Measurements from ENCODE around the gene ARSB. TPM values are rescaled to one million over a fixed set of nuclear protein-coding genes. Genes with fewer than 3 reads are reported as not detected.

Gene ARSB
- total RNA-seq, 2 experiments from 2014 or later = 10.4 to 11.7 TPM

- Mint-ChIP-seq H3K27me3 (no peaks in the 10 kb centered on the region), H3K27ac (no peak overlapping the region), H3K4me1 (no peaks in the 10 kb centered on the region), H3K9me3 (no peaks in the 10 kb centered on the region), H3K36me3 (no peaks in the 10 kb centered on the region), H3K4me3 (no peak overlapping the region)
- no peak for DNase-seq
These were observed 176.7 kb downstream of the ARSB start for GRCh38 chr5:78808380-78808779.

- H3K27me3 Mint-ChIP-seq = no peaks in the 10 kb centered on the region
- no peak for DNase-seq
- H3K36me3 Mint-ChIP-seq = peaks cover 5% of the 10 kb centered on the region
- peaks cover 5% of the 10 kb centered on the region for H3K9me3 Mint-ChIP-seq
- H3K4me3 Mint-ChIP-seq = no peak overlapping the region
- no peak overlapping the region for H3K27ac Mint-ChIP-seq
- H3K4me1 Mint-ChIP-seq = no peaks in the 10 kb centered on the region
These were observed 178.6 kb downstream of the ARSB start for GRCh38 chr5:78806544-78806943.

DNA sequence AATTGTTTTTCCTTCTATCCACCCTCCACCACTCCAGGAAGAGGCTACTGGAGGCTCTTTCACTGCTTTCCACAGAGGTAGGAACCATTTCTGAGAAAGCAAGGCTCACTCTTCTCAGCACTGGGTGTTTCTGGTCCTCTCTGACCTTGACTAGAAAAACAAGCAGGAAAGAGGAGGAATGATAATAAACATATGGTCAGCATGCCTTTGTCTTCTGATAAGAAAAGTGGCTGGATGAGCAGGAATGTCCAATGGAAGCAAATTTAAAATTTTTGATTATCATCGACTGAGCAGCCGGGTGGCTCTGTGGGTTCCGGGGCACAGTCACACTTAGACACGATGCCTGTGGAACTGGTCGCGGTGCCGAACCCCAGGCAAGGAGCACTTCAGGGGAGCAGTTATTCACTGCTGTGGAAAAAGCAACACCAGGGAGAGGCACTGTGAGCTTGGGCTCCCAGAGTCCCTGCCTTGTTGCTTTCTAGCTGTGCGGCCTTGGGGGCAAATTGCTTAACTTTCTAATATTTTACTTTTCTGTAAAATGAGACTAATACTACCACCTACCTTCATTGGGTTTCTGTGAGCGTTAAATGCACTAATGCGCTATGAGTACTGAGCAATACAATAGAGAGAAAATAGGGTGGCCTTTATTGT, 179.5 kb downstream of the ARSB start:
- H3K4me1 Mint-ChIP-seq = no peaks in the 10 kb centered on the region
- peaks cover 14% of the 10 kb centered on the region for H3K36me3 Mint-ChIP-seq
- H3K27me3 Mint-ChIP-seq = no peaks in the 10 kb centered on the region
- H3K27ac Mint-ChIP-seq = no peak overlapping the region
- no peak overlapping the region for H3K4me3 Mint-ChIP-seq
- DNase-seq = no peak
- H3K9me3 Mint-ChIP-seq = peaks cover 9% of the 10 kb centered on the region

- DNase-seq = no peak
- Mint-ChIP-seq H3K27me3 (no peaks in the 10 kb centered on the region), H3K36me3 (peaks cover 14% of the 10 kb centered on the region), H3K4me3 (no peak overlapping the region), H3K27ac (no peak overlapping the region), H3K9me3 (peaks cover 9% of the 10 kb centered on the region), H3K4me1 (no peaks in the 10 kb centered on the region)
These were observed 180.1 kb downstream of the ARSB start for GRCh38 chr5:78804995-78805394.

GRCh38 chr5:78803941-78804340, 181.2 kb downstream of the ARSB start:
- Mint-ChIP-seq H3K36me3 (peaks cover 20% of the 10 kb centered on the region), H3K9me3 (peaks cover 9% of the 10 kb centered on the region), H3K27ac (no peak overlapping the region), H3K4me1 (no peaks in the 10 kb centered on the region), H3K4me3 (no peak overlapping the region), H3K27me3 (no peaks in the 10 kb centered on the region)
- no peak for DNase-seq

- Mint-ChIP-seq H3K36me3 (peaks cover 20% of the 10 kb centered on the region), H3K9me3 (peaks cover 9% of the 10 kb centered on the region), H3K27me3 (no peaks in the 10 kb centered on the region), H3K4me3 (no peak overlapping the region), H3K4me1 (no peaks in the 10 kb centered on the region), H3K27ac (no peak overlapping the region)
- DNase-seq = no peak
These were observed 181.8 kb downstream of the ARSB start for GRCh38 chr5:78803353-78803752.

GRCh38 chr5:78801413-78801812, 183.7 kb downstream of the ARSB start:
- H3K27me3 Mint-ChIP-seq = no peaks in the 10 kb centered on the region
- no peak for DNase-seq
- no peak overlapping the region for H3K27ac Mint-ChIP-seq
- no peaks in the 10 kb centered on the region for H3K4me1 Mint-ChIP-seq
- H3K9me3 Mint-ChIP-seq = peaks cover 9% of the 10 kb centered on the region
- H3K36me3 Mint-ChIP-seq = peaks cover 23% of the 10 kb centered on the region
- no peak overlapping the region for H3K4me3 Mint-ChIP-seq

GRCh38 chr5:78799266-78800017, 185.7 kb downstream of the ARSB start:
- H3K27ac Mint-ChIP-seq = no peak overlapping the region
- no peaks in the 10 kb centered on the region for H3K27me3 Mint-ChIP-seq
- H3K9me3 Mint-ChIP-seq = peaks cover 9% of the 10 kb centered on the region
- peaks cover 23% of the 10 kb centered on the region for H3K36me3 Mint-ChIP-seq
- no peak for DNase-seq
- H3K4me1 Mint-ChIP-seq = peaks cover 10% of the 10 kb centered on the region
- H3K4me3 Mint-ChIP-seq = no peak overlapping the region

- DNase-seq = no peak
These were observed 186.5 kb downstream of the ARSB start for GRCh38 chr5:78798673-78799029.

GRCh38 chr5:78797936-78798672, 187.0 kb downstream of the ARSB start:
- no peaks in the 10 kb centered on the region for H3K27me3 Mint-ChIP-seq

More at GRCh38 chr5:78798673-78799029, 186.5 kb downstream of the ARSB start:
- Mint-ChIP-seq H3K36me3 (peaks cover 23% of the 10 kb centered on the region), H3K9me3 (peaks cover 9% of the 10 kb centered on the region), H3K27me3 (no peaks in the 10 kb centered on the region), H3K4me1 (peaks cover 10% of the 10 kb centered on the region), H3K4me3 (no peak overlapping the region), H3K27ac (no peak overlapping the region)

DNA sequence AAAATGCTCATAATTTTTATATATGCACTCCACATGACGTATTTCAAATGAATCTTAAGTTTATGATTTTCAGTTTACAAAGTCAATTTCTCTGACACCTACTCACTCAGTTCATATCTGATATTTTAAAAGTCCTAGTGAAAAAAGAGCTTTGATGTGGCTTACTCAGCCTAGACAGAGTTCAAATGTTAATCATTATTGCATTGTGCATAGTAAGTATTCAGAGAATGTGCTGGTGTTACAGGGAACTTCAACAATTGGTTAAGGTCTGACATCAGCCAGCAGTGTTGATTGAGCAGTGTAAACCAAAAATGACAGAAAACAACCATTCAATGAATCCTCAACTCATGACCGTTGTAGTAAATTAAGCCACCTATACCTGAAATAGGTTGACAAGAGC, 189.4 kb downstream of the ARSB start:
- H3K4me3 Mint-ChIP-seq = no peak overlapping the region
- H3K27me3 Mint-ChIP-seq = no peaks in the 10 kb centered on the region
- peaks cover 10% of the 10 kb centered on the region for H3K4me1 Mint-ChIP-seq
- no peak for DNase-seq
- H3K36me3 Mint-ChIP-seq = peaks cover 12% of the 10 kb centered on the region
- no peaks in the 10 kb centered on the region for H3K9me3 Mint-ChIP-seq
- H3K27ac Mint-ChIP-seq = no peak overlapping the region

More at GRCh38 chr5:78797936-78798672, 187.0 kb downstream of the ARSB start:
- Mint-ChIP-seq H3K27ac (no peak overlapping the region), H3K9me3 (peaks cover 9% of the 10 kb centered on the region), H3K36me3 (peaks cover 23% of the 10 kb centered on the region), H3K4me1 (peaks cover 10% of the 10 kb centered on the region), H3K4me3 (no peak overlapping the region)
- DNase-seq = no peak

GRCh38 chr5:78794693-78795215, 190.4 kb downstream of the ARSB start:
- no peaks in the 10 kb centered on the region for H3K27me3 Mint-ChIP-seq
- no peak overlapping the region for H3K27ac Mint-ChIP-seq
- H3K4me1 Mint-ChIP-seq = peaks cover 10% of the 10 kb centered on the region

DNA sequence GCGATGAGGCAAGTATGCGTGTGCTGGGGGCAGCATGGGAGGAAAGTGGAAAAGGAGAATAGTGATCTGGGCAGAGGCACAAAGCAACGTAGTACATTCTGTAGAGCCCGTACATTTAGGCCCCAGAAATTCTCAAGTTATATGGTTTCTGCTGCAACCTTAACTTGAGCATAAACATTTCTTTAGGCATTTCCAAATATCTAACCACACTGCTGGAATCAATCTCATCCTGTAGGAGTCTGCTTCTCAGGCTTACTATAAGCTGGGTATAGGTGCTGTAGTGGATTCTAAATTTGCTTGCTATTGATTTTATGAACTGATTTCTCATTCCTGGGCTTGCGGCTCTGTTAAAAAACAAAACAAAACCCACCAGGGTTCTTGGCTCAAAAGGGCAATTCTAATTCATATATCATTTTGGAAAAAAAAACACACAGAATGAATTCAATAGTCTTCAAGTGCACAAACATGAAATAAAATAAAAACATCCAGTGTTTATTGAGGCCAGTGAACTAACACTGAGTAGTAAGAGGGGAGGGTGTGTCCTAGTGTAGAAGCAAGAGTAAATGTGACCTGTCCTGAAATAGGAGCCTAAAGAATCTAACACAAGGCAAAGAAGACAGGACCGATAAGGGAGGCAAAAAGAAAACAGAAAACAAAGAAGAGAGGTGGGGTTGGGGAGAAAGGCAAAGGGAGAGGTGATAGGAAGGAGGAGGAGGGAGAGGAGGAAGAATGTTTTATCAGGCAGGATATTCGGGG, 191.0 kb downstream of the ARSB start:
- peaks cover 5% of the 10 kb centered on the region for H3K36me3 Mint-ChIP-seq
- no peaks in the 10 kb centered on the region for H3K27me3 Mint-ChIP-seq
- H3K9me3 Mint-ChIP-seq = no peaks in the 10 kb centered on the region
- H3K4me3 Mint-ChIP-seq = no peak overlapping the region
- peaks cover 10% of the 10 kb centered on the region for H3K4me1 Mint-ChIP-seq
- DNase-seq = no peak
- no peak overlapping the region for H3K27ac Mint-ChIP-seq

More at GRCh38 chr5:78794693-78795215, 190.4 kb downstream of the ARSB start:
- Mint-ChIP-seq H3K4me3 (no peak overlapping the region), H3K9me3 (no peaks in the 10 kb centered on the region), H3K36me3 (peaks cover 9% of the 10 kb centered on the region)
- no peak for DNase-seq

- Mint-ChIP-seq H3K27me3 (no peaks in the 10 kb centered on the region), H3K4me1 (peaks cover 10% of the 10 kb centered on the region), H3K4me3 (no peak overlapping the region), H3K36me3 (peaks cover 1% of the 10 kb centered on the region), H3K9me3 (no peaks in the 10 kb centered on the region), H3K27ac (no peak overlapping the region)
- no peak for DNase-seq
These were observed 192.6 kb downstream of the ARSB start for GRCh38 chr5:78792345-78793055.

All from activated naive CD8-positive, alpha-beta T cell treated with anti-CD3 and anti-CD28 coated beads for 36 hours (primary cell).